GM12878 (cell line): ENCODE data around the gene DNAJB4. TPM values are rescaled to one million over a fixed set of nuclear protein-coding genes. Genes with fewer than 3 reads are reported as not detected.
A peak's percentile ranks its signal among the peaks of the same experiment; 100 is the strongest.

Experiments
- ATAC-seq: fragments of 200-7000 bp; cut with Tn5 transposase; 3 replicates; pipeline ENCODE4 v1.9.1; 2020; ENCODE audit warnings: mild to moderate bottlenecking, moderate library complexity
- BruUV-seq: library from RNA; stranded (reverse); fragments of 400-500 nt; replicated peaks from 2 replicates; lab custom pipeline; 2021; lab: Mats Ljungman, UMichigan
- CTCF ChIA-PET: fragments of 300-600 bp; sonication (Branson Sonifier 250); formaldehyde crosslinking; extraction: SDS; loops from one replicate; lab custom pipeline; 2021; ENCODE audit warnings: inconsistent platforms; lab: Yijun Ruan, JAX
- POLR2A ChIA-PET: fragments of 350-600 bp; formaldehyde crosslinking; extraction: SDS; loops from one replicate; lab custom pipeline; 2021; ENCODE audit warnings: inconsistent platforms; lab: Charles Lee
- RAD21 ChIA-PET: fragments of 300-600 bp; sonication (Branson Sonifier 250); formaldehyde crosslinking; loops from one replicate; lab custom pipeline; 2023; ENCODE audit warnings: antibody characterized with exemption; ENCODE audit not compliant: unreplicated experiment; lab: Charles Lee
- SMC1A ChIA-PET: fragments of 300-600 bp; sonication (Branson Sonifier 250); formaldehyde crosslinking; loops from one replicate; lab custom pipeline; 2023; ENCODE audit not compliant: unreplicated experiment, uncharacterized antibody; lab: Charles Lee
- DNase-seq: peaks from one replicate; pipeline ENCODE4 v3.0.0-alpha.2; 2011; ENCODE audit warnings: low read depth, low spot score
- FAIRE-seq: peaks from 3 replicates; lab custom pipeline; 2011; peaks lifted over from hg19 to GRCh38; lab: Jason Lieb, UNC
- H2AFZ ChIP-seq: 2 replicates; pipeline ENCODE4 v1.6.0; 2011; ENCODE audit warnings: low read depth, low read length, control low read depth; ENCODE audit not compliant: control insufficient read depth
- H3K27ac ChIP-seq: 2 replicates; pipeline ENCODE4 v1.5.1; 2011; ENCODE audit warnings: control low read depth; ENCODE audit not compliant: control insufficient read depth, insufficient read depth
- H3K27me3 ChIP-seq, 2 experiments: replicated peaks in 1 of 2; 2 replicates each; pipeline versions ENCODE4 v1.6.0 to v1.6.1; 2011; ENCODE audit warnings: low read length in 1 of 2; ENCODE audit not compliant: control insufficient read depth in 2 of 2, insufficient read depth in 2 of 2
- H3K36me3 ChIP-seq, 2 experiments: 2 replicates each; pipeline ENCODE4 v1.5.1; 2011; ENCODE audit warnings: low read length in 1 of 2; ENCODE audit not compliant: control insufficient read depth in 2 of 2, insufficient read depth in 2 of 2
- H3K4me1 ChIP-seq: 2 replicates; pipeline ENCODE4 v1.6.1; 2011; ENCODE audit warnings: mild to moderate bottlenecking, low read length, moderate library complexity, mixed read lengths; ENCODE audit not compliant: control insufficient read depth, insufficient read depth
- H3K4me2 ChIP-seq: 2 replicates; pipeline ENCODE4 v1.6.0; 2011; ENCODE audit warnings: control low read depth; ENCODE audit not compliant: control insufficient read depth, insufficient read depth
- H3K4me3 ChIP-seq: fragments of 200-600 bp; sonication (generic); 2 replicates; pipeline ENCODE4 v1.5.1; 2016
- H3K79me2 ChIP-seq: 2 replicates; pipeline ENCODE4 v1.6.0; 2011; ENCODE audit warnings: low read length; ENCODE audit not compliant: control insufficient read depth, insufficient read depth
- H3K9ac ChIP-seq: 2 replicates; pipeline ENCODE4 v1.8.0; 2011; ENCODE audit warnings: low read length, control low read depth, mixed read lengths; ENCODE audit not compliant: control insufficient read depth, insufficient read depth
- H3K9me3 ChIP-seq: replicated peaks from 3 replicates; pipeline ENCODE4 v1.5.1; 2011; ENCODE audit warnings: mild to moderate bottlenecking, low read length; ENCODE audit not compliant: control insufficient read depth, insufficient read depth
- H4K20me1 ChIP-seq: 2 replicates; pipeline ENCODE4 v1.6.0; 2011; ENCODE audit not compliant: control insufficient read depth, insufficient read depth
- BHLHE40 ChIP-seq, 2 experiments: fragments of 450-650 bp in 1 of 2; IDR thresholded peaks; 2 replicates each; pipeline ENCODE4 v1.6.1; 2011 to 2017; ENCODE audit warnings: low read depth in 2 of 2, borderline replicate concordance in 1 of 2, improper control_type of control experiment in 1 of 2, low read length in 1 of 2, mild to moderate bottlenecking in 1 of 2
- EZH2 ChIP-seq: IDR thresholded peaks from 2 replicates; pipeline ENCODE4 v1.6.1; 2012; ENCODE audit warnings: low read depth, mild to moderate bottlenecking, control low read depth, inconsistent platforms, low read length, borderline replicate concordance; ENCODE audit not compliant: control insufficient read depth
- FOS ChIP-seq: IDR thresholded peaks from 3 replicates; pipeline ENCODE4 v1.6.1; 2011; ENCODE audit warnings: borderline replicate concordance; ENCODE audit not compliant: insufficient read length; ENCODE audit errors: extremely low read depth
- HCFC1 ChIP-seq: fragments of 150-350 bp; IDR thresholded peaks from 2 replicates; pipeline ENCODE4 v1.6.1; 2014; ENCODE audit warnings: low read length
- MAX ChIP-seq: IDR thresholded peaks from 2 replicates; pipeline ENCODE4 v1.6.1; 2012; ENCODE audit warnings: low read depth, low read length, improper control_type of control experiment
- MTA2 ChIP-seq: fragments of 450-650 bp; IDR thresholded peaks from 2 replicates; pipeline ENCODE4 v1.6.1; 2016; ENCODE audit warnings: low read depth, mild to moderate bottlenecking, moderate library complexity
- MTA3 ChIP-seq: IDR thresholded peaks from 2 replicates; pipeline ENCODE4 v1.6.1; 2012; ENCODE audit warnings: low read length, inconsistent platforms, borderline replicate concordance
- MYC ChIP-seq: IDR thresholded peaks from 2 replicates; pipeline ENCODE4 v1.6.1; 2011; ENCODE audit warnings: mild to moderate bottlenecking, low read length, moderate library complexity, inconsistent platforms; ENCODE audit not compliant: insufficient read depth, insufficient replicate concordance, insufficient read length, severe bottlenecking
- NBN ChIP-seq: fragments of 450-650 bp; IDR thresholded peaks from 2 replicates; pipeline ENCODE4 v1.6.1; 2016
- NR2F1 ChIP-seq: fragments of 450-650 bp; conservative IDR thresholded peaks from 2 replicates; pipeline ENCODE4 v1.6.1; 2017; ENCODE audit warnings: mild to moderate bottlenecking
- NRF1 ChIP-seq: conservative IDR thresholded peaks from 2 replicates; pipeline ENCODE4 v1.6.1; 2011; ENCODE audit warnings: mild to moderate bottlenecking, low read depth, low read length, improper control_type of control experiment
- RCOR1 ChIP-seq: conservative IDR thresholded peaks from 2 replicates; pipeline ENCODE4 v1.6.1; 2012; ENCODE audit warnings: low read depth, low read length, improper control_type of control experiment
- RFX5 ChIP-seq: IDR thresholded peaks from 2 replicates; pipeline ENCODE4 v1.6.1; 2011; ENCODE audit warnings: low read depth, low read length, improper control_type of control experiment
- ZNF207 ChIP-seq: fragments of 450-650 bp; IDR thresholded peaks from 2 replicates; pipeline ENCODE4 v1.6.1; 2014; ENCODE audit warnings: antibody characterized with exemption, mild to moderate bottlenecking, borderline replicate concordance
- ZZZ3 ChIP-seq: IDR thresholded peaks from 2 replicates; pipeline ENCODE4 v1.6.1; 2011; ENCODE audit warnings: low read depth; ENCODE audit not compliant: control insufficient read depth, insufficient read length
- in situ Hi-C: fragments of 300-500 bp; cut with MboI; formaldehyde crosslinking; loops from 9 replicates; pipeline ENCODE4 v1.14.3; 2018; ENCODE audit warnings: mixed read lengths
- intact Hi-C: fragments of 100-400 bp; cut with micrococcal nuclease; formaldehyde crosslinking; loops from one replicate; pipeline ENCODE4 v1.14.2; 2022; ENCODE audit not compliant: unreplicated experiment
- polyA plus RNA-seq, 11 experiments: library from polyadenylated mRNA; depleted of rRNA in 4 of 11; unstranded in 6 of 11; stranded (reverse) in 5 of 11; fragments of >200 nt; fragmentation: Nextera tagmentation in 4 of 11; fragmentation: Illumina TruSeq in 1 of 11; extraction: Ambion mirVana in 4 of 11; extraction: Trizol in 1 of 11; gene quantifications; 1 replicate in 1 of 11; 2 replicates in 10 of 11; pipeline versions ENCODE4 v1.2.1 to v1.2.3, GENCODE V29; 2011 to 2016; ENCODE audit warnings: inconsistent platforms in 2 of 11, missing spikeins in 2 of 11, low read depth in 1 of 11
- total RNA-seq, 4 experiments: library from RNA; depleted of rRNA in 3 of 4; stranded (reverse); fragments of >200 nt in 3 of 4; fragmentation: Illumina TruSeq in 1 of 4; extraction: Trizol in 1 of 4; gene quantifications; 2 replicates each; pipeline versions ENCODE4 v1.2.1 to v1.2.3, GENCODE V29; 2013 to 2021
- TF ChIP-seq, protein P1 (sequence below): IDR thresholded peaks from 2 replicates; pipeline ENCODE4 v1.6.1; 2012; ENCODE audit warnings: low read length, inconsistent platforms
- TF ChIP-seq, protein P2 (sequence below): IDR thresholded peaks from 2 replicates; pipeline ENCODE4 v1.6.1; 2012; ENCODE audit warnings: low read depth, low read length, improper control_type of control experiment
- TF ChIP-seq, protein P3 (sequence below): fragments of 150-350 bp; IDR thresholded peaks from 2 replicates; pipeline ENCODE4 v1.6.1; 2016; ENCODE audit warnings: low read depth, low read length

Gene DNAJB4
- total and polyA plus RNA-seq, 10 of the 15 experiments (the other 5 are each of a cell fraction or from before 2014, with no cell fraction given), result 3.8 to 10.5 (median 6.6) TPM

DNA sequence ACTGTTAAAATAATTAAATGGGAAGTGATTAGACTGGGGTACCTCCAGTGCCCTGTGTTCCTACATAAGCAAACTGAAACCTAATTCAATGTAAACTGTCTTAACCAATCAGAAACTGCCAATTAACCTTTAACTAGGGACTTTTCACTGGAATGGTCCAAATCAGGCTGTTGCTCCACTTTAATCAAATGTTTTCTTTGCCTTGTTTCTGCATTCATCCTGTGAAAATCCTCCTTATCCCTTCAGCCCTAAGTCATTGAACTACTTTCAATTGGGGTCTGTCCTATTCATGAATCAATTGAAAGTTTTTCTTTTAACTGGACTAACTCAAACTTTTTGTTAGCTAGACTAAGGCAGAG, 20.8 kb upstream of the DNAJB4 start:
- FAIRE-seq, result no peak
- POLR2A ChIA-PET, result interaction anchor here (0.6 to 1.4 kb wide), 2 partner anchors 21 to 24 kb away, joined by 3 read pairs; partner anchors contain the start of gene DNAJB4
- TF ChIP-seq, protein P1, sequence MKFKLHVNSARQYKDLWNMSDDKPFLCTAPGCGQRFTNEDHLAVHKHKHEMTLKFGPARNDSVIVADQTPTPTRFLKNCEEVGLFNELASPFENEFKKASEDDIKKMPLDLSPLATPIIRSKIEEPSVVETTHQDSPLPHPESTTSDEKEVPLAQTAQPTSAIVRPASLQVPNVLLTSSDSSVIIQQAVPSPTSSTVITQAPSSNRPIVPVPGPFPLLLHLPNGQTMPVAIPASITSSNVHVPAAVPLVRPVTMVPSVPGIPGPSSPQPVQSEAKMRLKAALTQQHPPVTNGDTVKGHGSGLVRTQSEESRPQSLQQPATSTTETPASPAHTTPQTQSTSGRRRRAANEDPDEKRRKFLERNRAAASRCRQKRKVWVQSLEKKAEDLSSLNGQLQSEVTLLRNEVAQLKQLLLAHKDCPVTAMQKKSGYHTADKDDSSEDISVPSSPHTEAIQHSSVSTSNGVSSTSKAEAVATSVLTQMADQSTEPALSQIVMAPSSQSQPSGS, result no peak
- no peak for TF ChIP-seq NBN
- TF ChIP-seq RFX5, result no peak
- TF ChIP-seq NRF1, result no peak
- TF ChIP-seq ZNF207, result no peak
- TF ChIP-seq FOS, result no peak
- peak; percentile 58; the same call in 1 of the 2 replicates for TF ChIP-seq NR2F1
- TF ChIP-seq EZH2, result no peak
- peak; percentile 42; the same call in 1 of the 2 replicates for TF ChIP-seq MTA2
- TF ChIP-seq ZZZ3, result no peak
- no peak for TF ChIP-seq MTA3
- TF ChIP-seq HCFC1, result no peak
- TF ChIP-seq, protein P2, sequence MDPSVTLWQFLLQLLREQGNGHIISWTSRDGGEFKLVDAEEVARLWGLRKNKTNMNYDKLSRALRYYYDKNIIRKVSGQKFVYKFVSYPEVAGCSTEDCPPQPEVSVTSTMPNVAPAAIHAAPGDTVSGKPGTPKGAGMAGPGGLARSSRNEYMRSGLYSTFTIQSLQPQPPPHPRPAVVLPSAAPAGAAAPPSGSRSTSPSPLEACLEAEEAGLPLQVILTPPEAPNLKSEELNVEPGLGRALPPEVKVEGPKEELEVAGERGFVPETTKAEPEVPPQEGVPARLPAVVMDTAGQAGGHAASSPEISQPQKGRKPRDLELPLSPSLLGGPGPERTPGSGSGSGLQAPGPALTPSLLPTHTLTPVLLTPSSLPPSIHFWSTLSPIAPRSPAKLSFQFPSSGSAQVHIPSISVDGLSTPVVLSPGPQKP, result no peak
- TF ChIP-seq, protein P3, sequence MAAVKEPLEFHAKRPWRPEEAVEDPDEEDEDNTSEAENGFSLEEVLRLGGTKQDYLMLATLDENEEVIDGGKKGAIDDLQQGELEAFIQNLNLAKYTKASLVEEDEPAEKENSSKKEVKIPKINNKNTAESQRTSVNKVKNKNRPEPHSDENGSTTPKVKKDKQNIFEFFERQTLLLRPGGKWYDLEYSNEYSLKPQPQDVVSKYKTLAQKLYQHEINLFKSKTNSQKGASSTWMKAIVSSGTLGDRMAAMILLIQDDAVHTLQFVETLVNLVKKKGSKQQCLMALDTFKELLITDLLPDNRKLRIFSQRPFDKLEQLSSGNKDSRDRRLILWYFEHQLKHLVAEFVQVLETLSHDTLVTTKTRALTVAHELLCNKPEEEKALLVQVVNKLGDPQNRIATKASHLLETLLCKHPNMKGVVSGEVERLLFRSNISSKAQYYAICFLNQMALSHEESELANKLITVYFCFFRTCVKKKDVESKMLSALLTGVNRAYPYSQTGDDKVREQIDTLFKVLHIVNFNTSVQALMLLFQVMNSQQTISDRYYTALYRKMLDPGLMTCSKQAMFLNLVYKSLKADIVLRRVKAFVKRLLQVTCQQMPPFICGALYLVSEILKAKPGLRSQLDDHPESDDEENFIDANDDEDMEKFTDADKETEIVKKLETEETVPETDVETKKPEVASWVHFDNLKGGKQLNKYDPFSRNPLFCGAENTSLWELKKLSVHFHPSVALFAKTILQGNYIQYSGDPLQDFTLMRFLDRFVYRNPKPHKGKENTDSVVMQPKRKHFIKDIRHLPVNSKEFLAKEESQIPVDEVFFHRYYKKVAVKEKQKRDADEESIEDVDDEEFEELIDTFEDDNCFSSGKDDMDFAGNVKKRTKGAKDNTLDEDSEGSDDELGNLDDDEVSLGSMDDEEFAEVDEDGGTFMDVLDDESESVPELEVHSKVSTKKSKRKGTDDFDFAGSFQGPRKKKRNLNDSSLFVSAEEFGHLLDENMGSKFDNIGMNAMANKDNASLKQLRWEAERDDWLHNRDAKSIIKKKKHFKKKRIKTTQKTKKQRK, result no peak
- no peak for TF ChIP-seq MYC
- no peak for TF ChIP-seq MAX
- no peak for TF ChIP-seq RCOR1
- TF ChIP-seq BHLHE40 (IDR thresholded peaks at IDR 0.05; ENCODE audit: borderline replicate concordance in 1 of 2, low read depth in 2 of 2, low read length in 1 of 2), result no peak

More for the DNA sequence above, 20.8 kb upstream of the DNAJB4 start:
- no peaks in the 10 kb centered on the region for H3K4me1 ChIP-seq
- H3K9me3 ChIP-seq, result no peaks in the 10 kb centered on the region; the same call in 2 of the 3 replicates
- H3K9ac ChIP-seq, result no peak overlapping the region
- no TSS peak for BruUV-seq
- intact Hi-C loops (no loop called here), in situ Hi-C loops (no loop called here)
- ChIA-PET CTCF (interaction anchor here (2.1 kb wide), 1 partner anchor 21 kb away, joined by 7 read pairs; the partner anchor contains the start of gene DNAJB4), SMC1A (interaction anchor here (1.0 to 1.5 kb wide), 4 partner anchors 16 to 237 kb away, joined by 3 to 6 read pairs (median 4); partner anchors contain the start of gene DNAJB4), RAD21 (interaction anchor here (1.0 kb wide), 1 partner anchor 131 kb away, joined by 5 read pairs; no protein-coding TSS in a partner anchor)
- H3K27ac ChIP-seq, result no peak overlapping the region
- ATAC-seq (no peak), DNase-seq (no peak)
- H4K20me1 ChIP-seq, result no peaks in the 10 kb centered on the region
- no peaks in the 10 kb centered on the region for H3K36me3 ChIP-seq
- no peak overlapping the region for H3K4me2 ChIP-seq
- H3K27me3 ChIP-seq, result no peaks in the 10 kb centered on the region
- H3K4me3 ChIP-seq, result no peak overlapping the region
- peaks cover 30% of the 10 kb centered on the region for H3K79me2 ChIP-seq
- no peak overlapping the region for H2AFZ ChIP-seq
